ENCODE measurements around the gene KCNK2. TPM values are rescaled to one million over a fixed set of nuclear protein-coding genes. Genes with fewer than 3 reads are reported as not detected.
A peak's percentile ranks its signal among the peaks of the same experiment; 100 is the strongest.

The KCNK2 gene
- total RNA-seq, 1 donor from 2014 or later = 0.08 TPM

- ATAC-seq (no peak), DNase-seq (ENCODE audit: low spot score) (no peak)
Measured at GRCh38 chr1:215243345-215244054, 161.0 kb downstream of the KCNK2 start.

- ATAC-seq (no peak), DNase-seq (ENCODE audit: low spot score) (no peak)
Measured at GRCh38 chr1:215250913-215251312, 168.4 kb downstream of the KCNK2 start.

GRCh38 chr1:215251428-215251827 lies 168.9 kb downstream of the KCNK2 start:
- DNase-seq (ENCODE audit: low spot score) (no peak), ATAC-seq (no peak)

- ATAC-seq = no peak
- DNase-seq (ENCODE audit: low spot score) = no peak
Measured at GRCh38 chr1:215252164-215252563, 169.6 kb downstream of the KCNK2 start.

- ATAC-seq = no peak
- no peak for DNase-seq (ENCODE audit: low spot score)
Measured at GRCh38 chr1:215256936-215257679, 174.6 kb downstream of the KCNK2 start.

- no peak for ATAC-seq
Measured at GRCh38 chr1:215260711-215261110, 178.2 kb downstream of the KCNK2 start.

GRCh38 chr1:215262106-215262505 lies 179.6 kb downstream of the KCNK2 start:
- DNase-seq (ENCODE audit: low spot score) = no peak
- no peak for ATAC-seq

More at GRCh38 chr1:215260711-215261110, 178.2 kb downstream of the KCNK2 start:
- DNase-seq (ENCODE audit: low spot score) = no peak

GRCh38 chr1:215263636-215264035 lies 181.1 kb downstream of the KCNK2 start:
- no peak for DNase-seq (ENCODE audit: low spot score)
- no peak for ATAC-seq

- no peak for DNase-seq (ENCODE audit: low spot score)
- ATAC-seq = no peak
Measured at GRCh38 chr1:215264649-215265048, 182.1 kb downstream of the KCNK2 start.

- no peak for ATAC-seq
Measured at GRCh38 chr1:215267495-215267894, 185.0 kb downstream of the KCNK2 start.

GRCh38 chr1:215269955-215270354 lies 187.4 kb downstream of the KCNK2 start:
- ATAC-seq (no peak), DNase-seq (ENCODE audit: low spot score) (no peak)

More at GRCh38 chr1:215267495-215267894, 185.0 kb downstream of the KCNK2 start:
- no peak for DNase-seq (ENCODE audit: low spot score)

GRCh38 chr1:215273838-215274516 lies 191.4 kb downstream of the KCNK2 start:
- no peak for ATAC-seq
- DNase-seq (ENCODE audit: low spot score) = no peak

GRCh38 chr1:215276582-215276981 lies 194.0 kb downstream of the KCNK2 start:
- ATAC-seq (no peak), DNase-seq (ENCODE audit: low spot score) (no peak)

GRCh38 chr1:215277532-215277931 lies 195.0 kb downstream of the KCNK2 start:
- no peak for ATAC-seq
- no peak for DNase-seq (ENCODE audit: low spot score)

- no peak for DNase-seq (ENCODE audit: low spot score)
Measured at GRCh38 chr1:215279682-215280081, 197.1 kb downstream of the KCNK2 start.

GRCh38 chr1:215282557-215282956 lies 200.0 kb downstream of the KCNK2 start:
- ATAC-seq (no peak), DNase-seq (ENCODE audit: low spot score) (no peak)

More at GRCh38 chr1:215279682-215280081, 197.1 kb downstream of the KCNK2 start:
- ATAC-seq = peak; percentile 54

GRCh38 chr1:215285013-215285800 lies 202.7 kb downstream of the KCNK2 start:
- ATAC-seq (no peak), DNase-seq (ENCODE audit: low spot score) (no peak)

Measured in left lobe of liver (tissue), 2 donors.